Astrocyte (in vitro differentiated cells and primary cell): Measurements from ENCODE around the gene GTF3C1. TPM values are rescaled to one million over a fixed set of nuclear protein-coding genes. Genes with fewer than 3 reads are reported as not detected.

Experiments
- DNase-seq: peaks from one replicate; pipeline ENCODE4 v3.0.0-alpha.2; 2010; ENCODE audit warnings: low read depth
- FAIRE-seq: peaks from 2 replicates; lab custom pipeline; 2011; peaks lifted over from hg19 to GRCh38; lab: Jason Lieb, UNC
- H2AFZ ChIP-seq: 2 replicates; pipeline ENCODE4 v1.6.0; 2012; ENCODE audit warnings: low read depth, low read length, inconsistent platforms
- H3K27ac ChIP-seq: 2 replicates; pipeline ENCODE4 v1.5.1; 2011; ENCODE audit warnings: low read depth, low read length, inconsistent platforms
- H3K27me3 ChIP-seq: 2 replicates; pipeline ENCODE4 v1.6.0; 2011; ENCODE audit warnings: low read length, inconsistent platforms; ENCODE audit not compliant: insufficient read depth
- H3K36me3 ChIP-seq: 2 replicates; pipeline ENCODE4 v1.5.1; 2011; ENCODE audit warnings: low read length, inconsistent platforms; ENCODE audit not compliant: insufficient read depth
- H3K4me1 ChIP-seq: 2 replicates; pipeline ENCODE4 v1.5.1; 2011; ENCODE audit warnings: low read length, inconsistent platforms; ENCODE audit not compliant: insufficient read depth
- H3K4me2 ChIP-seq: 2 replicates; pipeline ENCODE4 v1.6.0; 2012; ENCODE audit warnings: low read length, inconsistent platforms
- H3K4me3 ChIP-seq: 2 replicates; pipeline ENCODE4 v1.5.1; 2011; ENCODE audit warnings: low read depth, mild to moderate bottlenecking, low read length, inconsistent platforms; ENCODE audit not compliant: insufficient read depth
- H3K79me2 ChIP-seq: 2 replicates; pipeline ENCODE4 v1.6.0; 2012; ENCODE audit warnings: mild to moderate bottlenecking, low read length, inconsistent platforms; ENCODE audit not compliant: insufficient read depth
- H3K9ac ChIP-seq: 2 replicates; pipeline ENCODE4 v1.6.0; 2012; ENCODE audit warnings: mild to moderate bottlenecking, low read length, inconsistent platforms
- H3K9me3 ChIP-seq: 2 replicates; pipeline ENCODE4 v1.5.1; 2012; ENCODE audit warnings: low read depth, mild to moderate bottlenecking, low read length, inconsistent platforms; ENCODE audit not compliant: insufficient read depth
- H4K20me1 ChIP-seq: 2 replicates; pipeline ENCODE4 v1.6.0; 2012; ENCODE audit warnings: low read length, inconsistent platforms; ENCODE audit not compliant: insufficient read depth
- H3K27ac Mint-ChIP-seq: one replicate; pipeline ENCODE4 v1.8.0; 2021; ENCODE audit warnings: mild to moderate bottlenecking, mixed read lengths; ENCODE audit not compliant: unreplicated experiment
- H3K27me3 Mint-ChIP-seq: one replicate; pipeline ENCODE4 v1.8.0; 2021; ENCODE audit warnings: low read depth, mixed read lengths; ENCODE audit not compliant: unreplicated experiment
- H3K36me3 Mint-ChIP-seq: one replicate; pipeline ENCODE4 v1.8.0; 2021; ENCODE audit warnings: low read depth, mixed read lengths; ENCODE audit not compliant: unreplicated experiment
- H3K4me1 Mint-ChIP-seq: one replicate; pipeline ENCODE4 v1.8.0; 2021; ENCODE audit warnings: low read depth, mixed read lengths; ENCODE audit not compliant: unreplicated experiment
- H3K4me3 Mint-ChIP-seq: one replicate; pipeline ENCODE4 v1.8.0; 2021; ENCODE audit warnings: mild to moderate bottlenecking, moderate library complexity, mixed read lengths; ENCODE audit not compliant: unreplicated experiment
- H3K9me3 Mint-ChIP-seq: one replicate; pipeline ENCODE4 v1.8.0; 2021; ENCODE audit warnings: mild to moderate bottlenecking, mixed read lengths; ENCODE audit not compliant: unreplicated experiment
- CTCF ChIP-seq: IDR thresholded peaks from 2 replicates; pipeline ENCODE4 v1.5.1; 2011; ENCODE audit warnings: low read depth, mild to moderate bottlenecking, inconsistent platforms, low read length, moderate library complexity; ENCODE audit not compliant: insufficient read depth
- EZH2 ChIP-seq: IDR thresholded peaks from 2 replicates; pipeline ENCODE4 v1.6.1; 2012; ENCODE audit warnings: mild to moderate bottlenecking, low read length, inconsistent platforms; ENCODE audit not compliant: insufficient read depth
- total RNA-seq: library from RNA; stranded (reverse); gene quantifications from 2 replicates; pipeline ENCODE4 v1.2.1, GENCODE V29; 2021

Gene GTF3C1
- total RNA-seq, 1 donor from 2014 or later: 103 TPM

- peaks cover 66% of the 10 kb centered on the region for H4K20me1 ChIP-seq
- H3K79me2 ChIP-seq: no peaks in the 10 kb centered on the region
- H3K9me3 Mint-ChIP-seq: no peaks in the 10 kb centered on the region
- H3K4me2 ChIP-seq: no peak overlapping the region
- no peaks in the 10 kb centered on the region for H3K27me3 ChIP-seq
- no peak for DNase-seq
- FAIRE-seq: no peak
- H3K4me1 ChIP-seq: peaks cover 14% of the 10 kb centered on the region
- H3K4me1 Mint-ChIP-seq: peaks cover 14% of the 10 kb centered on the region
- H3K27ac ChIP-seq: no peak overlapping the region
- no peak overlapping the region for H3K4me3 ChIP-seq
- no peak overlapping the region for H3K9ac ChIP-seq
- peaks cover 58% of the 10 kb centered on the region for H3K36me3 ChIP-seq
- H3K27ac Mint-ChIP-seq: no peak overlapping the region
- no peak for TF ChIP-seq CTCF
- TF ChIP-seq EZH2: no peak
- no peaks in the 10 kb centered on the region for H3K27me3 Mint-ChIP-seq
- H3K4me3 Mint-ChIP-seq: no peak overlapping the region
- H2AFZ ChIP-seq: no peak overlapping the region
- peaks cover 40% of the 10 kb centered on the region for H3K36me3 Mint-ChIP-seq
- H3K9me3 ChIP-seq: peaks cover 6% of the 10 kb centered on the region
Observed at GRCh38 chr16:27528294-27528693, 21.4 kb downstream of the GTF3C1 start.

- Histone ChIP-seq H3K4me2 (no peak overlapping the region), H3K79me2 (no peaks in the 10 kb centered on the region), H3K4me1 (peaks cover 16% of the 10 kb centered on the region), H3K27me3 (no peaks in the 10 kb centered on the region), H3K9me3 (peaks cover 6% of the 10 kb centered on the region), H3K27ac (no peak overlapping the region), H4K20me1 (peaks cover 52% of the 10 kb centered on the region), H3K9ac (no peak overlapping the region), H3K4me3 (no peak overlapping the region), H2AFZ (no peak overlapping the region), H3K36me3 (peaks cover 50% of the 10 kb centered on the region)
- no peak overlapping the region for H3K4me3 Mint-ChIP-seq
- no peak overlapping the region for H3K27ac Mint-ChIP-seq
- H3K36me3 Mint-ChIP-seq: peaks cover 37% of the 10 kb centered on the region
- H3K27me3 Mint-ChIP-seq: no peaks in the 10 kb centered on the region
- H3K4me1 Mint-ChIP-seq: peaks cover 13% of the 10 kb centered on the region
- H3K9me3 Mint-ChIP-seq: no peaks in the 10 kb centered on the region
- DNase-seq (no peak), FAIRE-seq (no peak)
- TF ChIP-seq CTCF: no peak
- no peak for TF ChIP-seq EZH2
Observed at GRCh38 chr16:27526180-27526579, 23.5 kb downstream of the GTF3C1 start.

GRCh38 chr16:27522173-27522707 is 27.5 kb downstream of the GTF3C1 start:
- no peak overlapping the region for H3K4me2 ChIP-seq
- H3K4me1 Mint-ChIP-seq: peaks cover 10% of the 10 kb centered on the region
- H4K20me1 ChIP-seq: peaks cover 24% of the 10 kb centered on the region
- no peak overlapping the region for H2AFZ ChIP-seq
- no peak overlapping the region for H3K4me3 ChIP-seq
- peaks cover 31% of the 10 kb centered on the region for H3K36me3 Mint-ChIP-seq
- H3K9me3 ChIP-seq: peaks cover 6% of the 10 kb centered on the region
- H3K36me3 ChIP-seq: peaks cover 47% of the 10 kb centered on the region
- TF ChIP-seq CTCF: no peak
- no peak for TF ChIP-seq EZH2
- H3K9me3 Mint-ChIP-seq: no peaks in the 10 kb centered on the region
- H3K4me1 ChIP-seq: peaks cover 6% of the 10 kb centered on the region
- no peaks in the 10 kb centered on the region for H3K27me3 Mint-ChIP-seq
- H3K27ac Mint-ChIP-seq: no peak overlapping the region
- no peaks in the 10 kb centered on the region for H3K79me2 ChIP-seq
- no peak overlapping the region for H3K4me3 Mint-ChIP-seq
- H3K27me3 ChIP-seq: no peaks in the 10 kb centered on the region
- DNase-seq: no peak
- H3K9ac ChIP-seq: no peak overlapping the region
- no peak for FAIRE-seq
- no peak overlapping the region for H3K27ac ChIP-seq
